Stimulated activated CD4-positive, alpha-beta T cell treated with anti-CD3 and anti-CD28 coated beads, TNF-alpha, amount 100 ng/mL, for 4 hours (primary cell): ENCODE measurements around the gene ZC3H7B.
"Not testable (repeated sequence)": the region's sequence is repeated elsewhere in the genome, so short reads cannot be mapped to it uniquely, and the experiment has no call there.

ENCODE experiments used
- DNase-seq, 3 experiments: peaks; one replicate each; pipeline ENCODE4 v3.0.0-alpha.2; 2020; ENCODE audit warnings: low read depth in 3 of 3

Gene ZC3H7B, protein sequence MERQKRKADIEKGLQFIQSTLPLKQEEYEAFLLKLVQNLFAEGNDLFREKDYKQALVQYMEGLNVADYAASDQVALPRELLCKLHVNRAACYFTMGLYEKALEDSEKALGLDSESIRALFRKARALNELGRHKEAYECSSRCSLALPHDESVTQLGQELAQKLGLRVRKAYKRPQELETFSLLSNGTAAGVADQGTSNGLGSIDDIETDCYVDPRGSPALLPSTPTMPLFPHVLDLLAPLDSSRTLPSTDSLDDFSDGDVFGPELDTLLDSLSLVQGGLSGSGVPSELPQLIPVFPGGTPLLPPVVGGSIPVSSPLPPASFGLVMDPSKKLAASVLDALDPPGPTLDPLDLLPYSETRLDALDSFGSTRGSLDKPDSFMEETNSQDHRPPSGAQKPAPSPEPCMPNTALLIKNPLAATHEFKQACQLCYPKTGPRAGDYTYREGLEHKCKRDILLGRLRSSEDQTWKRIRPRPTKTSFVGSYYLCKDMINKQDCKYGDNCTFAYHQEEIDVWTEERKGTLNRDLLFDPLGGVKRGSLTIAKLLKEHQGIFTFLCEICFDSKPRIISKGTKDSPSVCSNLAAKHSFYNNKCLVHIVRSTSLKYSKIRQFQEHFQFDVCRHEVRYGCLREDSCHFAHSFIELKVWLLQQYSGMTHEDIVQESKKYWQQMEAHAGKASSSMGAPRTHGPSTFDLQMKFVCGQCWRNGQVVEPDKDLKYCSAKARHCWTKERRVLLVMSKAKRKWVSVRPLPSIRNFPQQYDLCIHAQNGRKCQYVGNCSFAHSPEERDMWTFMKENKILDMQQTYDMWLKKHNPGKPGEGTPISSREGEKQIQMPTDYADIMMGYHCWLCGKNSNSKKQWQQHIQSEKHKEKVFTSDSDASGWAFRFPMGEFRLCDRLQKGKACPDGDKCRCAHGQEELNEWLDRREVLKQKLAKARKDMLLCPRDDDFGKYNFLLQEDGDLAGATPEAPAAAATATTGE

DNA sequence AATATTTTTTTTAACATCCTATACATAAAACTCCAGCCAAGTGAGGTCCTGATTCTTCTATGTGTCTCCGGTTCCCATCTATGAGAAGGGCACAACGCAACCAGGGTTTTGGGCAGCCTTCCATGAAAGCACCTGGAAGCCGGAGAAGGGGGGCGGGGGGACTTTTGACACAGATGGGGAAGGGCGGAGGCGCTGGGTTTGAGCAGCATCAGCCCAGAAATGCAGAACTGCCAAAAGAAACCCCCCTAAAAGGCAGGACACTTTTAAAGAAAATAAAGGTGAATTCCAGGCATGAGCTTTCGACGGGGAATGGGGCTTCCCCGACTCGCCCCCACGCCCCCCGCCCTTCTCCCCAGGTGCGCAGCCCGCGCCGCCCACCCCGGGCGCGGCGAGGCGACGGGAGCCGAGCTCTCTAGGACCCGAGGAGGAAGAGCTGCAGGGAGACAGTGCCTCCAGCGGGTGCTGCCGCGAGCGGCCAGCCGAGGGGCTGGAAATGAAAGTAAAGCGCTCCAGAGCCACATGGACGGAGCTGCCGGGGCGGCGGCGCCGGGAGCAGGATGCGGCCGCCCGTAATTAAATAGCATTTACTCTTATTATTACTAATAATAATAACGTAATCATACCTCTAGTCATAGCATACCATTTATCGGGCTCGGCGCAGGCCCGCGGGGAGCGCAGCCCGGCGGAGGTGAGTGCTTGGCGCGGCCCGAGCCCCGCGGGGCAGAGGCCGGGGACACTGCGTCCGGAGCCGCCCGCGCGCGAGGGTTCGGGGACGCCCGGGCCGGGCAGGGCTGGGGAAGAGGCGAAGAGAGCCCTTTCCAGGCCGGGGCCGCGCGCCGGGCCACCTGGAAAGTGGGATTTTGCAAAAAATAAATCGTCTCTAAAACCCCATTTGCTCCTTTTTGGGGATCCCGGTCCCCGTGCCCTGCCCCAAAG is at the start of gene ZC3H7B:
TSS of gene ZC3H7B (plus strand) at position 441 of the 936 bp plus-strand sequence. CDS start 19,136 bp downstream, outside the sequence.
- DNase-seq: peak; percentile 68 to 81 (median 79)

DNA sequence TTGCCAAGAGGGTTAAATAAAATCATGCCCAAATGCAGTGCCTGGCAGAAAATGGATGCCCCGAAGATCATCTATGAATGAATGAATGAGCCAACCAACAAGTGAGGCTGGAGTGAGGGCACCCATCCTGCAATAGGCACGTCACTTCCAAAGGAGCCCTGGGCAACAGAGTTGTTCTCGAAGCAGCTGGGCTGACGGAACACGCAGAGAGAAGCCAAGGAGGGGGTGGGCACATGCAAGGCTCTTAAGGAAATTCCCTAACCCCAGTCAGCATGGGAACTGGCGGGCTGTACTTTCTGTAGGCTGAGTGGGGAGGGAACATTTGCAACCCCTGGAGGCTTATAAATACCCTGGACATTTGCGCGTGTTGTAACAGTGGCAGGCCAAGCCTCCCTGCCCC is 49.0 kb upstream of the ZC3H7B start:
- no peak for DNase-seq

DNA sequence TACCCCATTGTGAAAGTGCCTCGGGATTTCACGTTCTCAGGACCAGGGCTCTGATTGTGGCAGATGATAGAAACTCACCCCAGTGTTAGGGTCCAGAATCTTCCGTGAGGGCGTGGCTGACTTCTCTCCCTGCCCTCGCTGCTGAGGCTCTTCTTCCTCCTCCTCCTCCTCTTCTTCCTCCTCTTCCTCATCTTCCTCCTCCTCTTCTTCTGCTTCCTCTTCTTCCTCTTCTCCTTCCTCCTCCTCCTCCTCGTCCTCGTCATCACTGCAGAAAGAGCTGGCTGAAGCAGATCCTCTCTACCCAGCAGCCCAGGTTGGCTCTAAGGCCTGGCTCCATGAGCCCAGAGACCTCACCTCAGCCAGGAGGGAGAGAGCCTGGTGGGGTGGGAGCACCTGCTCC is 47.1 kb upstream of the ZC3H7B start:
- DNase-seq: no peak

DNA sequence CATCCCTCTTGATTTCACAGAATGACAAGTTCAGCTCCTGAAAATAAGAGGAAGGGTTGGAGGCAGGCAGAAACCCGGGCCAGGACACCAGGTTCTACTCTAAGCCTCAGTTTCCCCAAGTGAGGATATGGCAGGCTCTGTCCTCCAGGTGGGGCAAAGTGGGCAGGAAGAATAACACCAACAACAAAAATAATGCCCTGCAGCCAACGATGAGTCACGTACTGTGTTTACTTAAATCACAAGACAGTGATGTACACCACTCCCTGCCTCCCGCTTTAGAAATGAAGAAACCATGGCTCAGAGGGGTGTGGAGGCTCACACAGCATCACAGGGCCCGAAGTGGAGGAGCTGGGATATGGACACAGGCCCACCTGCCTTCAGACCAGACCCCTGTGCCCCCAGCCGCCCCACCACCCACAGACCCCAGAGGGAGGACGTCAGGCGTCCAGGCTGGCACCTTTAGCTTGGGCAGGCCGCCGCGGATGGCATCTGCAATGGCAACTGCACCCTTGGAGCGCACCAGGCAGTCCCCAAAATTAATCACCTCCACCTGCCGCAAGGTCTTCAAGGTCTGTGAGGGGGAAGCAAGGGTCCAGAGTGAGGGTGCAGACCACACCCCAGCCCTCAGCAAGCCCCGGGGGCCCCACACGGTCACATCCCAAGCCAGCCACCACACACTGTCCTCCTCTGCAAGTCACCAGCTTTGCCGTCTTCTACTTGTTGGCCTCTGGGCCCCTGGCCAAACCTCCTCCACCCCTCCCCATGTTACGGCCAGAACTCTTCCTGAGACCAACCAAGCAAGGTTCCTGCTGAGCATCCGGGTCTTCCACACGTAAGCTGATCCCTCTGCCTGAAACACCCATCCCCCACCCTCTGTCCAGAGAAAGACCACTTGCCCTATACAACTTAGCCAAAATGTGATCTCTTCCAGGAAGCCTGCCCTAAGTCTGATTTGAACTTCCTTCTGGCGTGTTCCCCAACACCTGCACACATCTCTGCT is 44.8 kb upstream of the ZC3H7B start:
- DNase-seq: no peak

DNA sequence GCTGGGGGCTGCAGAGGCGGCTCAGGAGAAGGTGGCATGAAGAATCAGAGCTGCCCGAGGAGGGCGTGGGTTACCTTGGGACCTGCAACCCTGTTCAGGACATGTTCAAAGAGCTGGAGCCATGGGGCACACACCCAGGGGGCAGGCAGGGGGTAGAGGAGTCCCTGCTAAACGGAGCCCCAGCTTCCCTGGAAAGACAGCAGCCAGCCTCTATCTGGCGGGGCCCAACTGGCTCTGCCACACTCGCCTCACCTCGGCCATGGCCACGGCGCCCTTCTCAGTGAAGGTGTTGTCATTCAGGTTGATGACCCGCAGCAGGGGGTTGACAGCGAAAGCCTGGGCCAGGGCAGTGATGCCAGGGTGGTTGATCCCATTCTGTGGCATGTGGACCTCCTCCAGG is 43.6 kb upstream of the ZC3H7B start:
- no peak for DNase-seq

DNA sequence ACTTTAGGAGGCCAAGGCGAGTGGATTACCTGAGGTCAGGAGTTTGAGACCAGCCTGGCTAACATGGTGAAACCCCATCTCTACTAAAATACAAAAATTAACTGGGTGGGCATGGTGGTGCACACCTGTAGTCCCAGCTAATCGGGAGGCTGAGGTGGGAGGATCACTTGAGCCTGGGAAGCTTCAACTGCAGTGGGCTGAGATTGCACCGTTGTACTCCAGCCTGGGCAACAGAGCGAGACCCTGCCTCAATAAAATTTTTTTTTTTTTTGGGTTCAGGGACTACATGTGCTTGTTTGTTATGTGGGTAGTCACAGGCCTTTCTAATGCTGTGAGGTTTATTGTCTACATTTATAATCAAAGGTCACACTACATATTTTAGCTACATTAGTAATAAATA is 41.6 kb upstream of the ZC3H7B start:
- not testable (repeated sequence) for DNase-seq

DNA sequence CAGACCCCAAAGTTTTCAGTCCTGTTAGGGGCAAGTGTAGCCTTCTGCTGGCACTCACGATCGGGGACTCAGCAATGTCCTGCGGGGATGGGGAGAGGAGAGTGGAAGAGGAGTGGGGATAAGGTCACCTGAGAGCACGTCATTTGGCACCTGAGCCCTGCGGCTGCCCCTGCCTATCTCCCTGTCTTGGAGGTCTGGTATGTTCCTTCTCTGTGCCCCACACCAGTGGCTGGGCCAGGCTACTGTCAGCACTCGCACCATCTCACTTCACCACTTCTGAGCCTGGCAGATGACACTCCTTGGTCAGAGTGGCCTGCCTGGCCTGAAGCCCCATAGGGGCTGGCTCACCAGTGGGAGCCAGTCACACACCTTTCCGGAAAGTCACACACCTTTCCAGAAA is 40.5 kb upstream of the ZC3H7B start:
- no peak for DNase-seq

DNA sequence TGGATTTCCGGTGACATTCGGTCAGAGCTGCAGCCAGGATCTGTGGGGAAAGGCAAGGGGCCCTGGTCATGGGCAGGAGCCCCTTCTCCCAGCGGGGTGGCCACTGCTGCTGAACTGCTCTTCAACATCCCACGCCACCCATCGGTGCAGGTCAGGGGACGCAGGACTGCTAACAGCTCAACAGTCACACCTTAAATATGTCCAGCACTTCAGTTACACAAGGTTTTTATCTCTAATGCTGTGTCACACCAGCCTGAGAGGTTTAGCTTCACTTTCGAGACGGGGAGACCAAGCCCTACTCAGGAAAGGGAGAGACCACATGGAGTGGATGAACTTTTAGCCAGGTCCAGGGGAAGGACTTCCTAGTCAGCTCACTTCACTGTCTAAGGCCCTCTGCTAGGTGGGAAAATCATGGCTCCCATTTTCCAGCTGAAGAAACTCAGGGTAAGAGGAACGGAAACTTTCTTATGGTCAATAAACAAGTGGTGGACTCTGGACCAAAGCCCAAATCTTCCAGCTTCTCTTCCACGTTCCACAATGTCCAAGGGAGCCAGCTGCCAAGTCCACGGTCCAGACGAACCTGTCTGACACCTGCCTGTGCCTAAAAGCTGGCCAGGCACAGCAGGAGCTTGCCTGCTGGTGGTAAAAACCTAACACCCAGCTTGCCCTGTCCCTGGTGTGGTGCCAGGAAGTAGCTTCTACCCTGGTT is 39.6 kb upstream of the ZC3H7B start:
- no peak for DNase-seq

DNA sequence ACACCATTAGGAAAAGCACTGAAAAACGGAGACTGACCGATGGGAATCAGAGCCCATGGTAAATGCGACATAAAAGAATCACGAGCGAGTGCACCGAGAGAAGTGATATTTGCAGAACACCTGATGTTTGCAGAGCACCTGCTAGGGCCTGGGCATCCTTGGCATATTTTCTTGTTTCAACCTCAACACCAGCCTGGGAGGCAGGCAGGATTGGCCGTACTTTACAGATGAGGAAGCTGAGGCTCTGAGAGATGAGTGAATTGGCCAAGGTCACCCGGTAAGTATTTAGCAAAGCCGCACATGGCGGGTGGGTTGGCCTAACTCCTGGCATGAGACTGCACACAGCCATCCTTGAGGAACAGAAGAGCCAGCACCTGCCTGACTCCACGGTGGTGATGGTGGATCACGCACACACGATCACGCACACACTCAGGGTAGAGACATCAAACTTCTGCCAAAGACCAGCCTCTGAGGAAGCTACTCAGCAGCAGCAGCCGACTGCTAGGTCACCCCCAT is 39.0 kb upstream of the ZC3H7B start:
- DNase-seq: no peak

DNA sequence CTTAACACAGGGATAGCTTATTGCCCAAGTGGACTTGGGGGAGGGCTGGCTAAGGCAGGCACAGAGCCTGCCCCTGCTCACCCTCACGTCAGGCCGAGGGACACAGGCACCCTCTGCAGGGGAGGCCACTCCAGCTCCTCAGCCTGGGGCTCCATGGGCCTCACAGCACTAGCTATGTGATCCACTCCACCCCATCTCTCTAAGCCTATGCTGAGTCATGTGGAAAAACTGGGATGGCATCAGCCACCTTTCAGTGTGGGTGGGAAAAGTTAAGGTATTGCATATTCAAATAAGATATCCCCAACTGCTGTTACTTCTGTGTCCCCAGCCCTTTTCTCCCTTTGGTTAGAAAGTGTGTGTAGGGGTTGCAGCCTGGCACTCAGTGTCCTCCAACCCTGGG is 37.6 kb upstream of the ZC3H7B start:
- DNase-seq: no peak

DNA sequence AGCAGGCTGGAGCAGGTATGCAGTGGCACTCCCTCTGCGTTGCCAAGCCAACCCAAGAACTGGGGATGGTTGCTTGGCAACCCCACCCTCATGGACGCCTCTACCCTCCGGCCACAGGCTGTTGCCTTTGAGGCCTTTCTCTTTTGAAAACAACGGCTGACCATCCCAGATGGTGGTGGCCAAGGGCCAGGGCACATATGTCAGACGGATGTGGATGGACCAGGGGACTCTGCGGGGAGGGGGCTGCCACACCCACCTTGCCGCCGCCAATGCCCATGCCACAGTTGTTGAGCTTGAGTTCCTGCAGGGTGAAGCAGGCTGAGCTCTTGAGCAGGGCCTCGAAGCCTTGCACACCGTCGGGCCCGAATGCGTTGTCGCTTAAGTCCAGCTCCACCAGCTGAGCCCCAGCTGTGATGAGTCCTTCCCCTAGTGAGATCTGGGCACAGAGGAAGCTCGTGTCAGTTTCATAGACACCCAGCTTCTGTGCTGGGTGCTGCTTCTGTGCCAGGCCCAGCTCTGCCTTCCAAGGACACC is 36.9 kb upstream of the ZC3H7B start:
- no peak for DNase-seq

DNA sequence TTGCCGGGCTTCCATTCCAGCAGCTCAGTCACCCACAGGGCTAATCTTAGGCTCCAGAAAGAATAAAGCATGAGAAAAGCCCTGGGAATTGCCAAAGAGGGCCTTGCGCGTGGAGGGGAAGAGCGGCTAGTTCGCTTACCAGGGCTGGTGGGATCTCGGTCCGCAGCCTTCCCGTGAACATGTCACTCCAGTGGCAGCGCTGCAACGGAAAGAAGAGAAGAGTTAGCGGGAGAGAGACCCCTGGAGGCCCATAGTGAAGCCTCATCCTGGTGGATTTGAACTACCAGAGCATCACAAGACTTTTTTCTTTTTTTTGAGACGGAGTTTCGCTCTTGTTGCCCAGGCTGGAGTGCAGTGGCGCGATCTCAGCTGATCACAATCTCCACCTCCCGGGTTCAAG is 33.4 kb upstream of the ZC3H7B start:
- no peak for DNase-seq

DNA sequence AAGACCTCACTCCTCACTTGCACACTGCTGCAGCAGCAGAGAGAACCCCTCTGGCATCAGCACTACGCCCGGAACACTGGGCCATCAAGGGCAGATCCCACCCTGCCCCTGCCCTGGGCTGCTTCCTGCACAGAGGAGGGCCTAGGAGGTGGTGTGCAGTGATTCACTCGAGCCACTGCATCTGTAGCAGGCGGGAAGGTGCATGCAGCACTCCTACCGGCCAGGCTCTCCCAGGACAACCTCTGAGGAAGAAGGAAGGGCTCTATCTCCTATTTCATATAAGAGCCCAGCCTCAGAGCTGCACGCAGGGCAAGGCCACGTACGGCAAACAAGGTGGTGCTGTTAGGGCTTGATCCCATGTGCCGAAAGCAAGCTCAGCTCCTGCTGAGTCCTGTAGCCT is 29.5 kb upstream of the ZC3H7B start:
- no peak for DNase-seq

DNA sequence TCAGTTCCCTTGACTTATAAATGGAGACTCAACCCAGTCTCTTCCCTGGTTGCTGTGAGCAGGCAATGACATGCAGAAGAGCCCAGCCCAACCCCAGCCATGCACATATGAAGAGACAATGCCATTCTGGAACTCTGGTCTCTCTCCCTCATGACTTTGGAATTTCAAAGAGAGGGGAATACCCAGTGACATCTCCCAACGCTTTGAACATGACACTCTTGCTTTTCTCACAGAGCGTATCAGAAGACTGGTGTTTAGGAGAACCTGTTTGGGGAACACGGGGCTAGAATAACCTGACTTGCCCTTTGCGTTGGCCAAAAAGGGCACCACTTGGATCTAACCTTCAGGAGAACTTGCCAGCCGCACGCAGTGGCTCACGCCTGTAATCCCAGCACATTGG is 28.2 kb upstream of the ZC3H7B start:
- no peak for DNase-seq

DNA sequence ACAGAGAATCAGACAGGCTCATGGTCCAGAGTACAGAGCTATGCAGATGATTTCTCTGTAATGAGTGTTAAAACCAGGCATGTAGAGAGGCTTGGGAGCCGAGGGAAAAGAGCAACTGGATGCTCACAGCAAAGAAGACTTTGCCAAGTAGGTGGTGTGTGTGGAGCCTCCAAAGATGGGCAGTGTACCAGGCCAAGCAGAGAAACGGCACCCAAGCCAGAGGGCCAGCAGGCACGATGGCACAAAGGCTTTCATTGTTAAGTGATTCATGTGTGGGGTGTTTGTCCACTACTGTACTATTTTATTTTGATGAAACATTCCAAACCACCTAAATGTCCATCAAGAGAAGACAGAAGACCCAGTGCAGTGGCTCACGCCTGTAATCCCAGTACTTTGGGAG is 26.5 kb upstream of the ZC3H7B start:
- no peak for DNase-seq

DNA sequence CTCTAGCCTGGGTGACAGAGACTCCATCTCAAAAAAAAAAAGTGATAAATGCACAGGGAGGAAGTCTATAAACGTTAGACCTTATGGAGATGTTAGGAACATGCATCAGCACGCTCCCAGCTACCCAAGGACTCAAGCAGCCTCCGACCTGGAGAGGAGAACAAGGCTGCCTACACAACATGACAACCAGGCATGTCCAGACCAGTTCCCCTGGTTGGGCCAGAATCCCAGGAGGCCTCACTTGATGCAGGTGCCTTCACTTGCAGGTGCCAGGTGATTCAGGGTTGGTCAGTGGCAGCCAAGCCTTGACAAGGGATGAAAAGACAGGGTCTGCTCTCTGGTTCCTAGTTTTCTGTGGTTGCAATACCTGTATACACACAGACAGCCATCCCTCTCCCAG is 21.3 kb upstream of the ZC3H7B start:
- DNase-seq: no peak

DNA sequence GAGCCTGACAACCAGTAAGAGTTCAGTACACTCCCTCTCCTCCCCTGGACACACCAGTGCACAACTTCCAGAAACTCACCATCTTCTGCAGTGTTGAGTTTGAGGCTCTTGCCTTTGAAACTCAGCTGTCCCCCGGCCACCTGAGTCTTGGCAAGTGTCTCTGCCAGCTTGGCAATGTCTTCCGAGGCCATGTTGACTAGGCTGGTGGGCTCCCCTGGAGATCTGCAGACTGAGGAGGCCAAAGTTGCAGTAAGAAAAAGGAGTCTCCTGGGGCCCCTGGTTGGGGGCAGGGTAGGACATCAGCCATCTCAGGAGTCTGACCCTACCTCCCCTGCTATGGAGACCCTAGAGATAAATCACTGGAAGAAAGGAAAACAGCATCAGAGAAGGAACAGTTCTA is 20.5 kb upstream of the ZC3H7B start:
- DNase-seq: no peak

DNA sequence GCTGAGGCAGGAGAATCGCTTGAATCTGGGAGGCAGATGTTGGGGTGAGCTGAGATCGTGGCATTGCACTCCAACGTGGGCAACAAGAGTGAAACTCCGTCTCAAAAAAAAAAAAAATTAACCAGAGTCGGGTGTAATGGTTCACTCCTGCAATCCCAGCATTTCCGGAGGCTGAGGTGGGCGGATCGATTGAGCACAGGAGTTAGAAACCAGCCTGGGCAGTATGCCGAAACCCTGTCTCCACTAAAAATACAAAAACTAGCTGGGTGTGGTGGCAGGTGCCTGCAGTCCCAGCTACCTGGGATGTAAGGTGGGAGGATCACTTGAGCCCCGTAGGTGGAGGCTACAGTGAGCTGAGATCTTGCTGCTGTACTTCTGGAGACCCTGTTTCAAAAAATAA is 16.9 kb upstream of the ZC3H7B start:
- DNase-seq: no peak

DNA sequence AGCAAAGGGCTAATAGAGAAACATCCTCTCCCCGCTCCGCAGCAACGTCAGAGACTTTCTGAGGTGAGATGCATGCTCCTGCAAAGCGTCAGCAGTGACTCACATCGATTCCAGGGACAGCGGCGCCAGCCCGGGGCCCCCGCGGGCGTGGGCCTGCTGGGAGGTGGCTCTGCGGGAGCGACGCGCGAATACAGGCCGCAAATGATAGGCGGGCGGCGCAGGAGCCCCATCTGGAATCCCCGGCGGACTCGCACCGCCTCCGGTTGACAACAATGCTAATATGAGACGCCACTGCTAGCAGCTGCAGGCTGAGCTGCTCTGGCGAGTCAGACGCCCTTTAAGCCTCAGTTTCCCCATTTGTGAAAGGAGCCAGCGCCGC is 15.9 kb upstream of the ZC3H7B start:
- peak; percentile 73 to 80 (median 79) for DNase-seq
